ENCODE data around the gene KIF2A. TPM values are rescaled to one million over a fixed set of nuclear protein-coding genes. Genes with fewer than 3 reads are reported as not detected.
A peak's percentile ranks its signal among the peaks of the same experiment; 100 is the strongest.

The KIF2A gene
- total RNA-seq, 1 donor from 2014 or later: 23.4 TPM

- H3K4me3 ChIP-seq: no peak overlapping the region
- no peak overlapping the region for H3K27ac ChIP-seq
- H3K4me1 ChIP-seq: no peaks in the 10 kb centered on the region
- intact Hi-C loops (cut with DNase I): no loop called here
- H3K36me3 ChIP-seq: no peaks in the 10 kb centered on the region
- ATAC-seq (no peak), DNase-seq (no peak)
- TF ChIP-seq CTCF (IDR thresholded peaks at IDR 0.05): no peak
- no peaks in the 10 kb centered on the region for H3K27me3 ChIP-seq
- no peaks in the 10 kb centered on the region for H3K9me3 ChIP-seq
Observed at GRCh38 chr5:62283861-62284260, 22.1 kb upstream of the KIF2A start.

DNA sequence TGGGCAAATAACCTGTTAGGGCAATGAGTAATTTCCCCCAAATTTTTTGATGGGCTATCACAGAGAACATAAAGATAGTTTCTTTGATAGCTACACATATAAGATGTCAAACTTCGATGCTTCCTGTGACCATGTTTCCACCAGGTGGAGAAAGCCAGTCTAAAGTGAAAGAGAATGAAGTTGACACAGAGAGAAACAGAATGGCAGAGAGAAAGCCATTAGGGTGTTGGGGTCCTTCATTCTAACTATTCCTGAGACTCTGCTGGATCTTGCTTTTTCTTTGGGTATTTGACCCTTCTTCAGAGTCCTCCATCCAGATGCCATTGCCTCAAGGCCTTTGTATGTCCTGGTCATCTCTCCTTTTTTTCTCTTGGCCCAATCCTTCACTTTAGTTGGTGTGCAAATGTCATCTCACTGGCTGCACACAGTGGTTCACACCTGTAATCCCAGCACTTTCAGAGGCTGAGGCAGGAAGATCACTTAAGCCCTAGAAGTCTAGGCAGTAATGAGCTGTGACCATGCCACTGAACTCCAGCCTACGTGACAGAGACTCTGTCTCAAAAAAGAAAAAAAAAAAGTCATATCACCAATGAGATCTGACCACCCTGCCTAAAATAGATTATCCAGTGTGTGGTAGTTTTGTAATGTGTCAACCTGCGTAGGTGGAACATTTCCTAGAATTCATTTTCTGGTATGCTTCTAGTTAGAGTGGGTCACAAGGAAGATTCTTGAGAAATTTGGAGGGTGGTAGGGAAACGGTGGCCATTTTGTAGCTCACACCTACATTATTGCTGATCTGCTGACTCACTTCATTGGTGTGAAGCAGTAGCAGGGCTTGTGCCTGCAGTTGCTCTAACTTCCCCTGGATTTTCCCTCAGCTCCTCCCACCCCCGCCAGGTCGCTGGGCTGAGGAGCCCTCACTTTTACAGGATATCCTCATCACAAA is 20.8 kb upstream of the KIF2A start:
- H3K4me3 ChIP-seq: no peak overlapping the region
- H3K9me3 ChIP-seq: no peaks in the 10 kb centered on the region
- H3K4me1 ChIP-seq: no peaks in the 10 kb centered on the region
- intact Hi-C loops (cut with DNase I): no loop called here
- no peak overlapping the region for H3K27ac ChIP-seq
- no peaks in the 10 kb centered on the region for H3K36me3 ChIP-seq
- ATAC-seq (no peak), DNase-seq (no peak)
- TF ChIP-seq CTCF (IDR thresholded peaks at IDR 0.05): no peak
- H3K27me3 ChIP-seq: no peaks in the 10 kb centered on the region

DNA sequence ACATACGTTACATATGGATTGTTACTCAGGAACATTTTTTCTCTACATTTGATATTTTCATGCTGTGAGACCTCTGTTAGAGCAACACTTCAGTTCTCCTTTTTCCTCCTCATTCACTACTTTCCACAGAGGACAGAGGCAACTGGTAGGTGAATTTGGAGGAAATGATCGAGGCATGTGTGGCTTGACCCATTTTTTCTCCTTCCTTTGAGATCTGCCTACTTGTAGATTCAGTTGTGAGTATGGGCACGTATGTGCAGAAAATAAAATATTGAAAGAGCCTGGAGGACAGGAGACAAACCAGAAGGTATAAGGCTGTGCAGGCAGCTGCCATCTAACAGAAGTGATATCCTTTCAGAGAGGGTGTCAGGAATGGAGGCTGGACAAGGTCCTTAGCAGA is 19.2 kb upstream of the KIF2A start:
- TF ChIP-seq CTCF (IDR thresholded peaks at IDR 0.05): no peak
- intact Hi-C loops (cut with DNase I): no loop called here

GRCh38 chr5:62287237-62287636 is 18.8 kb upstream of the KIF2A start:
- H3K4me1 ChIP-seq: no peaks in the 10 kb centered on the region
- H3K9me3 ChIP-seq: no peaks in the 10 kb centered on the region
- no peaks in the 10 kb centered on the region for H3K36me3 ChIP-seq
- peak; percentile 57 for ATAC-seq
- H3K27me3 ChIP-seq: no peaks in the 10 kb centered on the region
- H3K27ac ChIP-seq: no peak overlapping the region
- intact Hi-C loops (cut with DNase I): no loop called here
- TF ChIP-seq CTCF (IDR thresholded peaks at IDR 0.05): no peak
- no peak overlapping the region for H3K4me3 ChIP-seq
- no peak for DNase-seq

More for the DNA sequence above, 19.2 kb upstream of the KIF2A start:
- Histone ChIP-seq H3K9me3 (no peaks in the 10 kb centered on the region), H3K27ac (no peak overlapping the region), H3K27me3 (no peaks in the 10 kb centered on the region), H3K4me3 (no peak overlapping the region), H3K4me1 (no peaks in the 10 kb centered on the region), H3K36me3 (no peaks in the 10 kb centered on the region)
- DNase-seq (no peak), ATAC-seq (no peak)

DNA sequence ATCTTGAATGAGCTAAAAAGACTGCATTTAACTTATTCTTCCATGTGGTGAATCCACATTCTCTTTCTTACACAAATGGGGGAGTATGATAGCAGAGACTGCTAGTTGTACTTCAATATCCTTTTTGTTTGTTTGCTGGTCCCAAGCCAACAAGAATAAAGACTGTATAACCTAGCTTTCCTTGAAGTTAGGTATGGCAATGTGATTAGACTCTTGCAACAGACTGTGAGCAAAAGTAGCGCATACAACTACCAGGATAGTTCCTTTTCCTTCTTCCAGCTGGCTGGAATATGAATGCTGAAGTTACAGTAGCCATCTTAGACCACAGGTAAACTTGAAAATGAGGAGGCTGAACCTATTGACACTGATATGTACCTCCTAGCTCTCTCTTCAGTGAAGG is 17.9 kb upstream of the KIF2A start:
- H3K27ac ChIP-seq: no peak overlapping the region
- DNase-seq: no peak
- H3K4me3 ChIP-seq: no peak overlapping the region
- no peak for ATAC-seq
- intact Hi-C loops (cut with DNase I): no loop called here
- no peak for TF ChIP-seq CTCF (IDR thresholded peaks at IDR 0.05)
- no peaks in the 10 kb centered on the region for H3K36me3 ChIP-seq
- no peaks in the 10 kb centered on the region for H3K27me3 ChIP-seq
- no peaks in the 10 kb centered on the region for H3K9me3 ChIP-seq
- no peaks in the 10 kb centered on the region for H3K4me1 ChIP-seq

Measured in upper lobe of right lung (tissue), 1 donor.